Measurements from ENCODE around the gene ZNF524.

Gene ZNF524

DNA sequence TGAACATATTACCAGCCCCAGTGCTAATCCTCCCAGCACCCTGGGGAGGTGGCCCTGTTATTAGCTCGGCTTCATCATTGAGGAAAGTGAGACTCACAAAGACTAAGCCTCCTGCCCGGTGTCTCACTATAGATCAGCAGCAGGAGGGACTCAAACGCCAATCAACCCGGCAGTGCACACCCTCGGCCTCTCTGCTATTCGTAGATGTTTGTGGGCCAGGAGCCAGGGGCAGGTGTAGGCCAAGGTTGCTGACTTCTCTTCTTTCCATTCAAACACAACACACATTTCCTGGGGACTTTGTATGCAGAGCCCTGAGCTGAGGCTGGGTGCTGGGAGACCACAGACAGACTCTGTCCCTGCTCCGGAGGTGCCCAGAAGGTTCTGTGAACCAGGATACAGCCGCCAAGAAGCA lies 45.3 kb upstream of the ZNF524 start:
- TF ChIP-seq EZH2 (optimal IDR thresholded peaks at IDR 0.05; ENCODE audit: low read depth, low read length) (no peak), EZH2phosphoT487 (IDR thresholded peaks at IDR 0.05; ENCODE audit: low read length) (no peak)
- TF ChIP-seq, protein P1, sequence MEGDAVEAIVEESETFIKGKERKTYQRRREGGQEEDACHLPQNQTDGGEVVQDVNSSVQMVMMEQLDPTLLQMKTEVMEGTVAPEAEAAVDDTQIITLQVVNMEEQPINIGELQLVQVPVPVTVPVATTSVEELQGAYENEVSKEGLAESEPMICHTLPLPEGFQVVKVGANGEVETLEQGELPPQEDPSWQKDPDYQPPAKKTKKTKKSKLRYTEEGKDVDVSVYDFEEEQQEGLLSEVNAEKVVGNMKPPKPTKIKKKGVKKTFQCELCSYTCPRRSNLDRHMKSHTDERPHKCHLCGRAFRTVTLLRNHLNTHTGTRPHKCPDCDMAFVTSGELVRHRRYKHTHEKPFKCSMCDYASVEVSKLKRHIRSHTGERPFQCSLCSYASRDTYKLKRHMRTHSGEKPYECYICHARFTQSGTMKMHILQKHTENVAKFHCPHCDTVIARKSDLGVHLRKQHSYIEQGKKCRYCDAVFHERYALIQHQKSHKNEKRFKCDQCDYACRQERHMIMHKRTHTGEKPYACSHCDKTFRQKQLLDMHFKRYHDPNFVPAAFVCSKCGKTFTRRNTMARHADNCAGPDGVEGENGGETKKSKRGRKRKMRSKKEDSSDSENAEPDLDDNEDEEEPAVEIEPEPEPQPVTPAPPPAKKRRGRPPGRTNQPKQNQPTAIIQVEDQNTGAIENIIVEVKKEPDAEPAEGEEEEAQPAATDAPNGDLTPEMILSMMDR (IDR thresholded peaks at IDR 0.05; ENCODE audit: low read length), result no peak
- no peaks in the 10 kb centered on the region for H3K4me1 ChIP-seq (ENCODE audit: low read length)
- H3K27me3 ChIP-seq (replicated peaks; ENCODE audit: insufficient read depth, low read length), result peaks cover 92% of the 10 kb centered on the region
- no peaks in the 10 kb centered on the region for H3K9me3 ChIP-seq (replicated peaks; ENCODE audit: insufficient read depth, low read length)
- H3F3A ChIP-seq (ENCODE audit: insufficient read depth, low read length), result no peaks in the 10 kb centered on the region
- H3K9me2 ChIP-seq (replicated peaks; ENCODE audit: insufficient read depth, low read length), result no peaks in the 10 kb centered on the region
- DNase-seq, result no peak
- H3K27ac ChIP-seq (ENCODE audit: low read length), result no peak overlapping the region
- no peaks in the 10 kb centered on the region for H3K79me2 ChIP-seq (ENCODE audit: low read length)
- H3K4me3 ChIP-seq (ENCODE audit: low read length), result no peak overlapping the region
- no peak overlapping the region for H2AFZ ChIP-seq (ENCODE audit: low read length)
- no peaks in the 10 kb centered on the region for H3K36me3 ChIP-seq (replicated peaks; ENCODE audit: insufficient read depth, low read length)
- H3K9ac ChIP-seq (ENCODE audit: low read length), result no peak overlapping the region
- no peaks in the 10 kb centered on the region for H4K20me1 ChIP-seq (ENCODE audit: insufficient read depth, low read length)
- no peak overlapping the region for H3K4me2 ChIP-seq (ENCODE audit: low read depth, low read length)

DNA sequence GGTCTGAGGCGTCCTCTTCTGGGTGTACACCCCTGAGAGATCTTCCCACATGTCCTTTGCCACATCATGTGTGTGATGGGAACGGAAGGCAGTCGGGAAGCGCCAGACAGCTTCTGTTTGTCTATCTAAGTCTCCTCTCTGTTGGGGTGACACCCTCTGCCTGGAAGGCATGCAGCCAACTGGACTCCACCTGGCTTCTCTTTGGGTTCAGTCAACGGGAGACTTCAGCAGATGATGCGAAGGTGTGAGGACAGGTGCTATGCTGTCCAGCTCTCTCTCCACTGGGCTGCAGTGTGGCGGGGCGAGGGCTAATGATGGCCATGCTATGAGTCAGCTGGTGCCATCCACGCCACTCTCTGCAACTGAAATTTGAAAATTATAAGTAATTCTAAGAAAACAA lies 40.4 kb upstream of the ZNF524 start:
- H3K4me2 ChIP-seq (ENCODE audit: low read depth, low read length), result no peak overlapping the region
- H3K9me2 ChIP-seq (replicated peaks; ENCODE audit: insufficient read depth, low read length), result no peaks in the 10 kb centered on the region
- H3K27me3 ChIP-seq (replicated peaks; ENCODE audit: insufficient read depth, low read length), result peaks cover 88% of the 10 kb centered on the region
- no peak for DNase-seq
- H3K36me3 ChIP-seq (replicated peaks; ENCODE audit: insufficient read depth, low read length), result no peaks in the 10 kb centered on the region
- no peak overlapping the region for H3K27ac ChIP-seq (ENCODE audit: low read length)
- TF ChIP-seq EZH2phosphoT487 (IDR thresholded peaks at IDR 0.05; ENCODE audit: low read length), result no peak
- TF ChIP-seq, protein P1 (IDR thresholded peaks at IDR 0.05; ENCODE audit: low read length), result no peak
- no peaks in the 10 kb centered on the region for H3K9me3 ChIP-seq (replicated peaks; ENCODE audit: insufficient read depth, low read length)
- no peaks in the 10 kb centered on the region for H3K79me2 ChIP-seq (ENCODE audit: low read length)
- no peaks in the 10 kb centered on the region for H3K4me1 ChIP-seq (ENCODE audit: low read length)
- H3K4me3 ChIP-seq (ENCODE audit: low read length), result no peak overlapping the region
- no peaks in the 10 kb centered on the region for H3F3A ChIP-seq (ENCODE audit: insufficient read depth, low read length)
- H3K9ac ChIP-seq (ENCODE audit: low read length), result no peak overlapping the region
- no peaks in the 10 kb centered on the region for H4K20me1 ChIP-seq (ENCODE audit: insufficient read depth, low read length)
- H2AFZ ChIP-seq (ENCODE audit: low read length), result no peak overlapping the region

DNA sequence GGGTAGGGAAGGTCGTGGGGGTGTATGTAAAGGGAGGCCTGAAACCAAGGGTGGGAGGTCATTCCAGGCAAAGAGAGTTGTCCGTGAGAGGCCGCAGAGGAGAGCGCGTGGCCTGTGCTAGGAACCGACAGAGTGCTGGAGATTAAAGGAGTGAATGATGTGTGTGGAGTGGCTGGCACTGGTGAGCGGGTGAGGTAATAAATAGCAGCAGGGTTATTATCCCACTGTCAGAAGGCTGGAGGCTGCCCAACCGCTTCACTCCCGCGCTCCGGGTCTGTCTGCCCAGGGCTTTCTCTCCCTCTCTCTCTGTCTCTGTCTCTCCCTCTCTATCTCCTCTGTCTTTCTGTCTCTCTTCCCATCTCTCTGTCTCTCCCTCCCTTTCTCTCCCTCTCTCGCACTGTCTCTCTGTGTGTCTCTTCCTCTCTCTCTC lies 36.8 kb upstream of the ZNF524 start:
- H3K9me2 ChIP-seq (replicated peaks; ENCODE audit: insufficient read depth, low read length), result no peaks in the 10 kb centered on the region
- no peaks in the 10 kb centered on the region for H4K20me1 ChIP-seq (ENCODE audit: insufficient read depth, low read length)
- no peaks in the 10 kb centered on the region for H3K36me3 ChIP-seq (replicated peaks; ENCODE audit: insufficient read depth, low read length)
- no peak overlapping the region for H3K4me2 ChIP-seq (ENCODE audit: low read depth, low read length)
- peaks cover 89% of the 10 kb centered on the region for H3K27me3 ChIP-seq (replicated peaks; ENCODE audit: insufficient read depth, low read length)
- H3K9ac ChIP-seq (ENCODE audit: low read length), result no peak overlapping the region
- no peaks in the 10 kb centered on the region for H3F3A ChIP-seq (ENCODE audit: insufficient read depth, low read length)
- TF ChIP-seq EZH2 (optimal IDR thresholded peaks at IDR 0.05; ENCODE audit: low read depth, low read length), result no peak
- no peak for TF ChIP-seq EZH2phosphoT487 (IDR thresholded peaks at IDR 0.05; ENCODE audit: low read length)
- TF ChIP-seq, protein P1 (IDR thresholded peaks at IDR 0.05; ENCODE audit: low read length), result no peak
- no peak overlapping the region for H2AFZ ChIP-seq (ENCODE audit: low read length)
- H3K27ac ChIP-seq (ENCODE audit: low read length), result no peak overlapping the region
- DNase-seq, result no peak
- H3K4me1 ChIP-seq (ENCODE audit: low read length), result no peaks in the 10 kb centered on the region
- no peaks in the 10 kb centered on the region for H3K79me2 ChIP-seq (ENCODE audit: low read length)
- H3K9me3 ChIP-seq (replicated peaks; ENCODE audit: insufficient read depth, low read length), result no peaks in the 10 kb centered on the region
- H3K4me3 ChIP-seq (ENCODE audit: low read length), result no peak overlapping the region
